Endometrium (tissue), 2 donors: Measurements from ENCODE around the gene TFPI.
"Not testable (repeated sequence)": the region's sequence is repeated elsewhere in the genome, so short reads cannot be mapped to it uniquely, and the experiment has no call there.

ENCODE experiments used
- FAIRE-seq: peaks from 2 replicates; lab custom pipeline; 2012; peaks lifted over from hg19 to GRCh38; lab: Jason Lieb, UNC
- donor health status: control.
- donor health status: control.

The TFPI gene

DNA sequence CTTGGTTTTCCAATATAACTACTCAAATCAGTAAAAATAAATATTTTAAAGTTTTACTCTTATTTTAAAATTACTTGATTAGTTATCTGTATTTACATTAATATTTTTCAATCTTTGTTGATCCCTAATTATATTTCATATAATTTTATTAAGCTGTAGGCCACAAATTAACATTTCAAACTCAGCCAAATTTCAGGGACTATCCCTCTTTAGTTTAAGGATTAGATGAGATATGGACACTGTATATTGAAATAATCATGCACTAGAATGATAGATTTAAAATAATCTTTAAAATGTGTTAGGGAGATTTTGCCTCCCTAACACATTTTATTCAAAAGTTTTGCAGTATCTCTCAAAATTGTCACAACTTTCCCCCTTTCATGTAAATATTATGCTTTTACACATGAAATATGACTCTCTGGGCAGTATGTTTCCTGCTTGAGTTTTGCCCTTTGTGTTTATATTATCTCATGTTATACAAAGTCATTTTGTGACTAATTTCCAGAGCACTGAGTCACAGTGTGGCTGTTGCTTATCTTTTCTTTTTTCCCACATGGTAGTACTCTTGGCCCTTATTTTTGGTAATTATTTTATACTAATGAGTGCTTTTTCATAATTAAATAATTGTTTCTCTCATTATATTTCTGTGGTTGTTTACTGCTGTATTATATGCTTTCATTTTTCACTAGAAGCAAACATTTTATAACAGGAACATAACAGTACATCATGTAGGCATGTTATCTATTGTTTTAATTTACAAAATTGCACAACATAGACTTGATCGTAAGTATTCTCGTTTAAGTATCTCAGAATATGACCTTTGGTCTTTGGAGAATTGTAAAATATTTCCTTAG lies 1.2 kb downstream of the TFPI start:
- no peak for FAIRE-seq

DNA sequence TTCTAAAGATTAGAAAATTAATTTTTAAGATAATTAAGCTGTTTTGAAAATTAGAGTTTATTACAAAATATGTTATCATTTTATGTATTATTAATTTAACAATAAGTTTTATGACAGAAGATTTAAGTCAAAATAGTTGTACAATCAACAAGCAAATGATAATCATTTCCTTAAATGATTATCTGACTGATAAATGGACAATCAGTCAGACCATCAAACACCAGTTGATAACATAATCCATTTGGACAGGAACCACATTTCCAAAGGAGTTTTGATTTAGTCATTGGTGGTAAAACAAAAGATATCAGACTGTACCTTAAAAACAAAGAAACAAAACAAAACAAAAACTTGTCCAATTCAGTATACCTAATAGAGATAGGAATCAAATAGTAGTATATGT lies 1.9 kb downstream of the TFPI start:
- FAIRE-seq = no peak

DNA sequence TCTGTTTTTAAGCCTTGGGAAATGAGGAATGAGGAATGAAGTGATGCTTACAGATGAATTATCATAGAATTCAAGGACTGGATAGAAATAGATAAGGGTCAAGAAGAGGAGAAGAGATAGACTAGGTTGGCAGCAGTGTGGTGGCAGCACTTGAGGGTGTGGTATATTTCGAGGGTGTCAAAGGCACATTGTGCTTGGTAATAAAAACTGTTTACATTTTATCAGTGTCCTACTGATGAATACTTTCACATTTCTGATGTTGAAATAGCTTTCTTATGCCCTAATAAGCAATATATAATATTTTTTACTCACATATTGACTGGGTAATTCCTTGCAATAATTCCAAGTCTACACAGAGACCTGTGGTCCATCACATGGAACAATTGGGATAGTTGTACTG lies 3.4 kb downstream of the TFPI start:
- FAIRE-seq = no peak

DNA sequence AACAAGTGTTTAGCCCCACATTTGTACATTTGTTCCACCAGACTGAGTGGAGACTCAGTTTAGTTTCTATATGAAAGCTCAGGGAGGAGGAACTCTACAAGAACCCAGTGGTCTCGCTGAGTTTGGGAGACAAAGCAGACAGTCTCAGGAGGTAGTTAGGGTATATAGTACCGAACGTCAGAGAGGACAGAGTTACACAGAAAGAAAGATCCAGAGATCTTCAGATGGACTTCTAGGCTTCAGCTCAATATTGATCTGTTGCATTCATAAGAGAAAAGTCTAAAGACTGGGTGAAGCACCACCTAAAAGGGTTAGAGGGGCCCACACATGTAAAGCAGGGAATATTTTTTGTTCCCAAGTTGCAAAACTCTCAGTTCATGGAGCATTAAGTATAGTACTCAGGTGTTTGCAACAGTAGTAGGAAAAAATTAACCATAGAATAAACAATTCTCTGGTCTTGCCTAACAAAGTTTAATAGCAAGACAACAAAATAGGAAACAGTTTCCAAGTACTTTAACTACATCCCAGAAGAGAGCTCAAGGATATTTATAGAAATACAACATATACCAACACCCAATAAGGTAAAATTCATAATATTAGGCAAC lies 4.2 kb downstream of the TFPI start:
- FAIRE-seq = no peak

DNA sequence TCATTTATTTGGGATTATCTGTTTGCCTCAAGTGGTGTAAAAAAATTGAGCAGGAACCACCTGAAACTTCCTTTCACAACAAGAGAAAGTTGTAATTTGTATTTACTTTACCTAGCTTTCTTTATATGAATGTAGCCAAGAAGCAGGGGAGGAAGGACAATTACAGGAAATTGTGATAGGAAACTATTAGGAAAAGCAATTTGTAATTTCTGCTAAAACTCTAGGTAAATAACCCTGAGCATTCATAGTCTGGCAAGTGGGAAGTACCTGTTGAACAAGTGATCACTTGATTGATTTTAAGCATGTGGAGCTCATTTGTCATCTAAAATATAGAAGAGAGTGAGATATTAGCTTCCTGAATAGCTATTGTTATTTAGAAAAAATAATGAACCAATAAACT lies 5.0 kb downstream of the TFPI start:
- FAIRE-seq = no peak

DNA sequence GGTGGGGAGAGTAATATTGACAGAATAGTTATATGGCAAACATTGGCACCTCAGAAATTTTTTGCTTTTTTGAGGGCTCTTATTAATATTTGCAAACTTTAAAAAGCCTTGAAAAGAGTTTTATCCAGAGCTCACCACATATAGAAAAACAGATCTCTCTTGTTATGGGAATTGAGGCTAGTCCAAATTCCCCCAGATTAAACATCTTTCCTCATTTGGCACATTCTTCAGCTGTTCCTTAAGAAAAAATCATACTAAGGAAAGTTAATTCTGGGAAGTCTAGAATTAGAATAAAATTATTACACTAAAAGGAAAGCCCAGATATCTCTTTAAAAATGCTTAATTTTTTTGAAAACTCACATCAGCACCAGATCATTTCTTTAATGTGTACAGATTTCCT lies 5.6 kb downstream of the TFPI start:
- no peak for FAIRE-seq

DNA sequence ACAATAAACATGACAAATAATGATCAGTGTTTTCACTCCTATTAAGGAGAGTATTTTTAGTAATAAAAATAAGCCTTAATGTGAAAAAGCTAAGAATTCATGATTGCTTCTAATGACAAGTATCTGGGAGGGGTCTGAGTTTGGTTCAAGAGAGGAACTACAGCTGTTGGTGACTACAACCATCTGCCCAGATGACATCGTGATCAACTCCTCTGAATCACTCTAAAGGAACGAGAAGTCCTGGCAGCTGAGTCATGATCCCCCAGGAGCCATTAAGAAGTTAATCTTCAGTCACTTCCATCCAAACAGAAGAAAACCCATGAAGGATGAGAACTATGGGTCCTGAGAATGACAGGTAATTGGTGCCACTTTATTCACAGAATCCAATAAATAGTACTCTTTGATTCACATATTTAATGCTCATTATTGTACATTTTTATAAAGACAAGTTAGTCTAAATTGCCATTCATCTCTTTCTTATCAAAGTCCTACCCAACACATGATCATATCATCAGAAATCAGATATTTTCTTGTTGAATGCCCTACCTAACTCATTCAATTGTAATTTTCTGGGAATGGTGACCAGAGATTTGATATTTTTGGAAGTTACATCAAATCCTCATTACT lies 6.8 kb downstream of the TFPI start:
- FAIRE-seq = peak; percentile 73

DNA sequence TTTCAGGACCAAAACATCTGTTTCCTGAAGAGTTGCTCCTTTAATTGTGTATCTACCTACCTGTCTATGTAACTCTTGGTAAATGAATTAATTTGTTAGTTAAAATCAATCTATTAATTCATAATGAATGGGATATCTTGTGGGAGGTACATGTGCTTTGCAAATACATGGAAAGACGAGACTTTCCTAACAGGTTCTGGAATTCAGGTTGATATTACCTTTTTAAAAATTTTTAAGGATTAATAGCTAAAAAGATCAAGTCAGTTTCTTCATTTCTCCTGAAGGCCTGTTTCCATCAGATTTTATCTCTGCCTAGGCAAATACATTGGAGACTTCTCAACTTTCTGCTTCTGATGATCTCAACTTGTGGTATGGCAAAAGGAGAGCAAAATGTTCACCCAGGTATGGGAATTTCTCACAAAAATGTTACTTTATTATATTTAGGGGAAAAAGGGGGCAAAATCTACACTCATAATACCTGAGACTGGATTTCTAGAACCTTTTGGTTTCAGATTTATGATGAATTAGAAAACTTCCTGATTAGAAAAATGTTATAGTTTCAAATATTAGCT lies 7.4 kb downstream of the TFPI start:
- FAIRE-seq = no peak

DNA sequence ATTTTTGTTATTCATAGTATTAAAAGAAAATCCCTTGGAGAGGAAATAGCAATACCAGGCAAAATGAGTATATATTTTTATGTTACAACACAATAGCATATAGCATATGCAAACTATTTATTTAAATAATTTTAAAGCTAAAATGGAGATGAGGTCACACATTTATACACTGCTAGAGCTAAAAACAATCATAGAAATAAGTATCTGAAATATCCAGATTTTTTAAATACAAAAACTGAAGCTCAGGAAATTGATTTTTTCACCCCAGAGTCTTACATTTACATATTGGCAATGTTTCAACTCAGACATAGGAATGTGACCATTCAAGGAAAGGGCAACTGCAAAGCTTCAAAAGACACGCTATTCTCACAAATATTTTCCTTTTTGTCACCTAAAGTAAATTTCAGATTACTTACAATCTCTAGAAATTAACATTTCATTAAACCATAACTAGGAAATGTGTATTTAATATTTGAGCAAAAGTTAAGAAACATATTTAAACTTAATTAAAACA lies 8.9 kb downstream of the TFPI start:
- FAIRE-seq = no peak

DNA sequence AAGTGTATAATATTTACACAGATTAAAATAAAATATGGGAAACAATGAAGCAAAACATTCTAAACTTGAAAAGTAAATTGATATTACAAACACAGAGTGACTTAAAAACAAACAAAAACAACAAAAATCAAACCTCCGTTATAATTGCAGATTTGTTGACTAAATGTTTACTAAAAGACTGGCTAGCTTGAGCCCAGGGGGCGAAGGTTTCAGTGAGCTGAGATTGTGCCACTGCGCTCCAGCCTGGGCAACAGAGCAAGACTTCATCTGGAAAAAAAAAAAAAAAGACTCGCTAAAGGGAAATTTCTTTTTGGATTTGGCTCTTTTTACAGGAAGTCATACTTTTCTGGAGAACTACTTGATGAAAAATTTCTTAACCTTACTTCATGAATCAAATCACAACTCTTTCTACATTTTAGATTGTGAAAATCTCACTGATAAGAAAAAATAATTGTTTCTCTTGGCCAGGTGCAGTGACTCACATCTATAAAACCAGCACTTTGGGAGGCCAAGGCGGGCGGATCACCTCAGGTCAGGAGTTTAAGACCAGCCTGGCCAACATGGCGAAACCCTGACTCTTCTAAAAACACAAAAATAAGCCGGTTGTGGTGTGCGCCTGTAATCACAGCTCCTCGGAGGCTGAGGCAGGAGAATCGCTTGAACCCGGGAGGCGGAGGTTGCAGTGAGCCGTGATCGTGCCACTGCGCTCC lies 9.7 kb downstream of the TFPI start:
- no peak for FAIRE-seq

DNA sequence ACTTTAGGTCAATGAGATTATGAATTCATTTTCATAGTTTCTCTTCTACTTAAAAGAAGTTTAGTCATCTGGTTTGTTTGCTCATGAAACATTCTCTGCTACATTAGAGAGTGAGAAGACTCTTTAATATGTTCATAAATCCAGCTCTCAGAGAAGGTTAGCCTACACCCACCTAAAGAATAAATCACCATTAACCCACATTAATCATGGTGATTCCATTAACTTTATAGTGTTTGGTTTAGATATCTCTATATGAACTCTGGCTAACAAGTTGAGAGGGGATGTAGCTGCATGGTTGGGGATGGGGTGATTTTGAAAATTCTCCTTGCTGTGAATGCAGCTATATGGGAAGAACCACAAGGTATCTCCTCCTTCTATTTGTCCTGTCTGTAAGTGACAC lies 10.7 kb downstream of the TFPI start:
- no peak for FAIRE-seq

DNA sequence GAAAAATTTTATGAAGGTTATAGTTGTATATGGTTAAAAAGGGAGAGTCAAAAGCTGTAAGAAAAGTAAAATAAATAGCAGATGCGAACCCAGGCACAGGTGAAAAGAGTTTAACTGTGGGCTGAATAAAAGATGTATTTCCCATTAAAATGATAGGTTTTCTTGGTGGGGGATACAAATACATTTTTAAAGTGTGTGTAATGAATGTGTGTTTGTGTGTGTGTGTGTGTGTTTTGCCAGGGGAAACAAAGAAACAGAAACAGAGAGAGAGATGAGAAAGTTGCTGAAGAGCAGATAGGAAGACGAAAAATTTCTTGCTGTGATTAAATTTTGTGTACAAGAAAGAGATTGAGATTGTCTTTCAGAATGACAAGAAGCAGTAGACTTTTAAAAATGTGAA lies 12.1 kb downstream of the TFPI start:
- FAIRE-seq = no peak

DNA sequence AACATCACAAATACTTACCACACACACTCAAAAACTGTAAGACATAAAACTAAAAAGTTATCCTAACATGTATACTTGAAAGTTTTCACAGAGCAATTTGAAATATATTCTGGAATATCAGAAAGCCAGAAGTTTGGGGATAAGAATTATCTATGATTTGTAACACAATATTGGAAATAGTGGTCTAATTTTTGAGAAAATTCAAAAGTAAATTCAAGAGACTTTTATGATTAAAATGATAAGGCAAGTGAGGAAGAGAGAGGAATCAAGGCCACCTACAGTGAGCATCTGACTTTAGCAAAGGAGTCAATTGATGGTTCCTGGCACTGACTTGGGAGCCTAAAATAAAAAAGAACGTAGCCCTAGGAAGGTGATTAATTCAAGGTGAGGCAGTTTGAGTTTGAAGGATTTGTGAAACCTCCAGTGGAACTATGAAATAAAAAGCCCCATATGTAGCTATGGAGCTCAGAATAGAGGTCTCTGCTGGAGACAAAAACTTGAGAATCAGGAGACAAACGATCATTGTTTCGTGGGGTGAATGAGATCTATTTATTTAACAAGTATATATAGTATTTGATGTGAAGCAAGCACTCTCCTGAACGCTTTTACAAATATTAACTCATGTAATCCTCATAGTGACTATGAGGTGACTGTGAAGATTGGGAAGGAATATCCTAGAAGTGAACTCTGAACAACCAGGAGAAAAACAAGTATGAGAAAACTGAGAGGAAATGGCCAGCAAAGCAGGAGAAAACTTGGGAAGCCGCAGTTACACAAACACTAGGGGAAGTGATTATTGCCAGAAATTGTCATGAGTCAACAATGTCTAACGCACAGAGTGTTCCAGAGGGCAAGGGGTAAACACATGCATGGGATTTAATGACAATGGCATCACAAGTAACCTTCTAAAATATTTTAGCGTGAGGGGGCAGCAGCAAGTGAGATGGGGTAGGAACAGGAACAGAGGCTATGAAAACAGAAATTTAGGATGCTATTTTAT lies 12.8 kb downstream of the TFPI start:
- no peak for FAIRE-seq

DNA sequence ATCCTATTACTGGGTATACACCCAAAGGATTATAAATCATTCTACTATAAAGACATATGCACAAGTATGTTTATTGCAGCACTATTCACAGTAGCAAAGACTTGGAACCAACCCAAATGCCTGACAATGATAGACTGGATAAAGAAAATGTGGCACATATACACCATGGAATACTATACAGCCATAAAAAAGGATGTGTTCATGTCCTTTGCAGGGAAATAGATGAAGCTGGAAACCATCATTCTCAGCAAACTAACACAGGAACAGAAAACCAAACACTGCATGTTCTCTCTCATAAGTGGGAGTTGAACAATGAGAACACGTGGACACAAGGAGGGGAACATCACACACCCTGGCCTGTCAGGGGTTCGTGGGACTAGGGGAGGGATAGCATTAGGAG lies 16.0 kb downstream of the TFPI start:
- not testable (repeated sequence) for FAIRE-seq

DNA sequence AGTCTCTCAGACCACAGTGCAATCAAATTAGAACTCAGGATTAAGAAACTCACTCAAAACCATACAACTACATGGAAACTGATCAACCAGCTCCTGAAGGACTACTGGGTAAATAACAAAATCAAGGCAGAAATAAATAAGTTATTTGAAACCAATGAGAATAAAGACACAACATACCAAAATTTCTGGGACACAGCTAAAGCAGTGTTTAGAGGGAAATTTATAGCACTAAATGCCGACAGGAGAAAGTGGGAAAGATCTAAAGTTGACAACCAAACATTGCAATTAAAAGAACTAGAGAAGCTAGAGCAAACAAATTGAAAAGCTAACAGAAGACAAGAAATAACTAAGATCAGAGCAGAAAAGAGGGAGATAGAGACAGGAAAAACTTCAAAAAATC lies 18.9 kb downstream of the TFPI start:
- not testable (repeated sequence) for FAIRE-seq

DNA sequence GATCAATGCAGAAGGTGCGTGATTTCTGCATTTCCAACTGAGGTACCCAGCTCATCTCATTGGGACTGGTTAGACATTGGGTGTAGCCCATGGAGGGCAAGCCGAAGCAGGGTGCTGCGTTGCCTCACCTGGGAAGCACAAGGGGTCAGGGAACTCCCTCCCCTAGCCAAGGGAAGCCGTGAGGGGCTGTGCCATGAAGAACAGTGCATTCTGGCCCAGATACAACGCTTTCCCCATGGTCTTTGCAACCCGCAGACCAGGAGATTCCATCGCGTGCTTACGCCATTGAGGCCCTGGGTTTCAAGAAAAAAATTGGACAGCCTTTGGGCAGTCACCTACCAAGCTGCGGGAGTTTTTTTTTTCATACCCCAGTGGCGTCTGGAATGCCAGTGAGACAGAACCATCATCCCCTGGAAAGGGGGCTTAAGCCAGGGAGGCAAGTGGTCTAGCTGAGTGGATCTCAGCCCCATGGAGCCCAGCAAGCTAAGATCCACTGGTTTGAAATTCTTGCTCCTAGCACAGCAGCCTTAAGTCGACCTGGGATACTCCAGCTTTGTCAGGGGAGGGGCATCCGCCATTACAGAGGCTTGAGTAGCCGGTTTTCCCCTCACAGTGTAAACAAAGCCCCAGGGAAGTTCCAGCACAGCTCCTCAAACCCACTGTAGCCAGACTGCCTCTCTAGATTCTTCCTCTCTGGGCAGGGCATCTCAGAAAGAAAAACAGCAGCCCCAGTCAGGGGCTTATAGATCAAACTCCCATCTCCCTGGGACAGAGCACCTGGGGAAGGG lies 21.7 kb downstream of the TFPI start:
- FAIRE-seq = no peak

DNA sequence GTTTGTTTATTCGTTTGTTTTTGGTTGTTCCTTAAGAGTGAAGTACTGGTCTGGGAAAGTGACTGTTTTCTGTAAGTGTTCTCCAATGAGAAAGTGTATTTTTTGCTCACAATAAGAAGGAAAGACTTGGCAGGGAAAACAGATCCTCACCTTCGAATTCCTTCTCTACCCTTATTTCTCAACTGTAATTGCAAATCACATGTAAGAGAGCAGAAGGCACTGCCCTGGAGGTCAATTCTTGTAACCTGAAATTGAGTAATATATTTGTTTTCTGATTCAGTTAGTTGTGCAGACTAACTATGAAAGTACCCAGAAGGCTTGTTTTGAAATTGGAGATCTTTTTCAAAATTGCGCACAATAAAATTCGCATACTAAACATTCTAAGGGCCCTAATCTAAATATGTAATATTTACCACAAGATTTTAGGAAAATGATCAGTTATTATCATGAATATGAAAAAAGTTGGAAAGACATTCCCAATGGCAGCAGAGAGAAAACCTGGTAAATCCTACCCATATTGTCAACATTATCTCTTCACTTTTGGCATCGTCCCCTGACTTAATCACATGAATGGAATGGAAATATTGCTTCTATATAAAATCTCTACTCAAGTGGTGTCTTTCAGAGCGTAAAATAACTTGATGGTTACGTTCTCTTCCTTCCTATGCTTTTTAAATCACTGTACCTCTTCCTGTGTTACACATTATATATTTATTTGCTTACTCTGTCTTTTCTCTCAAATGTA lies 24.1 kb downstream of the TFPI start:
- no peak for FAIRE-seq

DNA sequence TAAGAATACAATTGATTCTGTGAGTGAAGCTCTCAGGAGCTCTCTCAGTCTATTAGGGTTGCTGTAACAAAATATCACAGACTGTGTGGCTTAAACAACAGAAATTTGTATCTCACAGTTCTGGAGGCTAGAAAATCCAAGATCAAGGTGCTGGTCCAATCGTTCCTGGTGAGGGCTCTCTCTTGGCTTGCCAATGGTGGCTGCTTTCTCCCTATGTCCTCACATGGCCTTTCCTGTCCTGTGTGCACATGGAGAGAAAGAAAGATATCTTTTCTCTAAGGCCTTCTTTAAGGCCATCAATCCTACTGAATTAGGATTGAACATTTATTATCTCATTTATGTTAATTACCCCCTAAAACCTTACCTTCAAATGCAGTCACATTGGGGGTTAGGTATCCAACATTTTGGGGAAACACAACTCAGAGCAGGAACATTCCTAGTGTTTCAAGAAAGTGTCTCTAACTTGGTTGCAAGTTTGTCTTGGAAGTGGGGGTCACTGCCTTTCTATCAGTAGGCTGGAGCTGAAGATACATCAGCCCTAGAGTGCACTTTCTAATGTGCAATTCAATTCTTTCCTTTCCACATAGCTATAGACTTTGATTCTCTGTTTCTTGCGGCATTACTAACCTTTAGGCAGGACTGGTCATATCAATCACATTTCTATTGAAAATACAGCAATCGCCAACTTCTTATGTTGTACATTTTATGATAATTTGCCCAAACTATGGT lies 24.8 kb downstream of the TFPI start:
- FAIRE-seq = no peak

DNA sequence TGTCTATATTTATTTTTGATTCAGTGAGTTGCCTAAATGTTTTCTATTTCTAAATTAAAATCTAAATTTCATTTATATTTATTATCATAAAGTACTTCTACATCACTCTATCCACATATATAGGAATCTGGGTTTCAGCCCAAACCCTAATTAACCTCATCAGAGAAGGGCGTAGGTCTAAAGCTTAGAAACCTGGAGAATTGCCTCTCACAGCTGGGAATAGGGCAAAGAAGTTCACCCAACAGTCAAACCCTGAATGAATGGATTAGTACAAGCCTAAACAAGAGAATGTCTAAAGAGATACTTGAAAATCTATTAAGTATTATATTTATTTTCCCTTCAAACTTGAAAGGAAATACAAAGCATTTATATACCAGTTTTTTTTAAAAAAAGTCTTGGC lies 26.2 kb downstream of the TFPI start:
- no peak for FAIRE-seq
